GDM1 (cell line): Measurements from ENCODE around the gene DDRGK1.
A peak's percentile ranks its signal among the peaks of the same experiment; 100 is the strongest.
"Not testable (repeated sequence)": the region's sequence is repeated elsewhere in the genome, so short reads cannot be mapped to it uniquely, and the experiment has no call there.

ENCODE experiments used
- DNase-seq: peaks from one replicate; lab custom pipeline; 2025; lab: John Stamatoyannopoulos, UW

Gene DDRGK1

GRCh38 chr20:3183896-3184612, 20.4 kb downstream of the DDRGK1 start:
- DNase-seq: no peak

- DNase-seq: not testable (repeated sequence)
These were observed 22.1 kb downstream of the DDRGK1 start for GRCh38 chr20:3182429-3182828.

GRCh38 chr20:3181270-3181669, 23.2 kb downstream of the DDRGK1 start:
- DNase-seq: no peak

GRCh38 chr20:3180319-3180718, 24.2 kb downstream of the DDRGK1 start:
- DNase-seq: no peak

- DNase-seq: peak; percentile 3
These were observed 26.6 kb downstream of the DDRGK1 start for GRCh38 chr20:3177746-3178485.

- DNase-seq: no peak
These were observed 29.2 kb downstream of the DDRGK1 start for GRCh38 chr20:3175270-3175669.

- no peak for DNase-seq
These were observed 29.8 kb downstream of the DDRGK1 start for GRCh38 chr20:3174442-3175261.

- DNase-seq: peak; percentile 79
These were observed 30.7 kb downstream of the DDRGK1 start for GRCh38 chr20:3173610-3174441.

GRCh38 chr20:3172933-3173609, 31.4 kb downstream of the DDRGK1 start, which contains the start of gene LZTS3:
TSS of gene LZTS3 (minus strand) at chr20:3173549. CDS start at chr20:3167163, 6,386 bp downstream.
- peak; percentile 33 for DNase-seq

GRCh38 chr20:3172126-3172932, 32.2 kb downstream of the DDRGK1 start:
- no peak for DNase-seq

- no peak for DNase-seq
These were observed 32.9 kb downstream of the DDRGK1 start for GRCh38 chr20:3171391-3172125.

GRCh38 chr20:3168829-3169590, 35.5 kb downstream of the DDRGK1 start:
- DNase-seq: no peak

GRCh38 chr20:3168079-3168828, 36.2 kb downstream of the DDRGK1 start:
- DNase-seq: no peak

GRCh38 chr20:3167738-3168078, 36.8 kb downstream of the DDRGK1 start:
- DNase-seq: no peak

- no peak for DNase-seq
These were observed 37.6 kb downstream of the DDRGK1 start for GRCh38 chr20:3166913-3167342.

- no peak for DNase-seq
These were observed 38.1 kb downstream of the DDRGK1 start for GRCh38 chr20:3166338-3166912.

- no peak for DNase-seq
These were observed 38.8 kb downstream of the DDRGK1 start for GRCh38 chr20:3165473-3166337.
